GM12872 (cell line): ENCODE measurements around the gene DCTN3.

ENCODE experiments used
- TF ChIP-seq, protein P1 (sequence below): IDR thresholded peaks from 3 replicates; pipeline ENCODE4 v1.5.1; 2011; ENCODE audit warnings: low read depth, mild to moderate bottlenecking, low read length, moderate library complexity; ENCODE audit not compliant: insufficient read depth

Gene DCTN3

DNA sequence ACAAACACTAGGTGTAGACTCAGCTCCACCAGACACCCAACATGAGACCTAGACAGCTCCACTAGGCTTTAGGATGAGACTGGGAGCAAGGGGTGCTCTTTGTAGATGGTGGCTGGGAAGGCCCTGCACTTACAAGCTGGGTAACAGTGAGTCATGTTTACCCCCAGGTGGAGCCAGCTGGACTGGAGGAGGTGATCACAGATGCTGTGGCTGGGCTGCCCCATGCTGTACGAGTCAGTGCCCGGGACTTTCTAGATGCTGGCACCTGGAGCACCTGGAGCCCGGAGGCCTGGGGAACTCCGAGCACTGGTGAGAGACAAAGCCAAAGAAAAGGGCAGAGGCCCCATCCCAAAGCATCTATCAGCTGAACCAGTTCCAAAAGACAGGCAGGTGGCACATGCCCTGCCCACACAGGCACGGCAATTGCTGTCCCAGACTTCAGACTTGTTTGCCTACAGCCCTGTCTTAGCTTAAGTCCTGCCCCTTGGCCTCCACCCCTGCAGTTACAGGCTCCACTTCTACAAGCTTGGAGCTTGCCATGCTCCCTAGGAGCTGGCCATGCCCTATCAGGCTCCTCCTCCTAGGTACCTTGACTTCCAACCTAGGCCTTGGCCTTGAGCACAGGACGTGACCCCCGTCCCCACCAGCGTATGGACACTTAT lies 39.4 kb upstream of the DCTN3 start:
- TF ChIP-seq, protein P1, sequence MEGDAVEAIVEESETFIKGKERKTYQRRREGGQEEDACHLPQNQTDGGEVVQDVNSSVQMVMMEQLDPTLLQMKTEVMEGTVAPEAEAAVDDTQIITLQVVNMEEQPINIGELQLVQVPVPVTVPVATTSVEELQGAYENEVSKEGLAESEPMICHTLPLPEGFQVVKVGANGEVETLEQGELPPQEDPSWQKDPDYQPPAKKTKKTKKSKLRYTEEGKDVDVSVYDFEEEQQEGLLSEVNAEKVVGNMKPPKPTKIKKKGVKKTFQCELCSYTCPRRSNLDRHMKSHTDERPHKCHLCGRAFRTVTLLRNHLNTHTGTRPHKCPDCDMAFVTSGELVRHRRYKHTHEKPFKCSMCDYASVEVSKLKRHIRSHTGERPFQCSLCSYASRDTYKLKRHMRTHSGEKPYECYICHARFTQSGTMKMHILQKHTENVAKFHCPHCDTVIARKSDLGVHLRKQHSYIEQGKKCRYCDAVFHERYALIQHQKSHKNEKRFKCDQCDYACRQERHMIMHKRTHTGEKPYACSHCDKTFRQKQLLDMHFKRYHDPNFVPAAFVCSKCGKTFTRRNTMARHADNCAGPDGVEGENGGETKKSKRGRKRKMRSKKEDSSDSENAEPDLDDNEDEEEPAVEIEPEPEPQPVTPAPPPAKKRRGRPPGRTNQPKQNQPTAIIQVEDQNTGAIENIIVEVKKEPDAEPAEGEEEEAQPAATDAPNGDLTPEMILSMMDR: no peak

DNA sequence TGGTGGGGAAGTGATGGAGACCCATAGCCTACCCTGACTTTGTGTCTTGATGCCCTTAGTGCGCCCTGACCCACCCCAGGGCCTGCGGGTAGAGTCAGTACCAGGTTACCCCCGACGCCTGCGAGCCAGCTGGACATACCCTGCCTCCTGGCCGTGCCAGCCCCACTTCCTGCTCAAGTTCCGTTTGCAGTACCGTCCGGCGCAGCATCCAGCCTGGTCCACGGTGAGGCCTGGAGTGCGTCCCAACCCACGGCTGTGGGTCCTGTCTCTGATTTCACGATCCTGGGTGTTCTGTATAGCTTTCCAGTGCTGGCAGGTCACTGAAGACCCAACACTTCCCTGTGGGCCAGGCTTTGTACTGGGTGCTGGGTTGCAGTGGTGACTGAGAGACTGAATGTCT lies 38.2 kb upstream of the DCTN3 start:
- TF ChIP-seq, protein P1: no peak

DNA sequence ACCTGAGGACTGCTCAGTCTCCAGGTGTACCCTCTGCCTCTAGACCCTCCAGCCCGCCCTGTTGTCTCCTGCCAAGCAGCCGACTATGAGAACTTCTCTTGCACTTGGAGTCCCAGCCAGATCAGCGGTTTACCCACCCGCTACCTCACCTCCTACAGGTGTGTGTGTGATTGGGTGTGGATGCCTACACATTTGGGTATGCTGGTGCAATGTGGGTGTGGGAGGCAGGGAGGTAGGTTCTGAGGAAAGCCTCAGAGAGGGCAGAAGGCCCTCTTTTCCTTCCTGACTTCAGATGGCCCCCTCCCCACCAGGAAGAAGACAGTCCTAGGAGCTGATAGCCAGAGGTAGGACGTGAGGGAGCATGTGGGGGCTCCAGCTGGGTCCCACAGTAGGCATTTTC lies 36.7 kb upstream of the DCTN3 start:
- TF ChIP-seq, protein P1: no peak

DNA sequence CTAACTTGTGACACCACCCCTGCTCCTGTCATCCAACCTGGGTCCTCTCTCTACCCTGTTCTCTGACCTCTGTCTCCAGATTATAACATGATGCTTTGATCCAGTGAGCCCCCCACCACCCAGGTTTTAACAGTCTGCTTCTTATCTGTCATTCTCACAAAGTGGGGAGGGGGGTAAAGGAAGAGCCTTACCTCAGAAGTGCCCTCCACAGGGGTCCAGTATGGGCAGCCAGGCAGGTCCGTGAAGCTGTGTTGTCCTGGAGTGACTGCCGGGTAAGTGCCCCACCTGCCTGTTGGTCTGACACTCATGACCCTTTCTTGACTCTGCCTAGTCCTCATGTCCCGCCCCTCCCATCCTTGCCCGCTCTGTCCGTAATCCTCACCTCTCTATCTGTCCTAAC lies 35.1 kb upstream of the DCTN3 start:
- TF ChIP-seq, protein P1: no peak

DNA sequence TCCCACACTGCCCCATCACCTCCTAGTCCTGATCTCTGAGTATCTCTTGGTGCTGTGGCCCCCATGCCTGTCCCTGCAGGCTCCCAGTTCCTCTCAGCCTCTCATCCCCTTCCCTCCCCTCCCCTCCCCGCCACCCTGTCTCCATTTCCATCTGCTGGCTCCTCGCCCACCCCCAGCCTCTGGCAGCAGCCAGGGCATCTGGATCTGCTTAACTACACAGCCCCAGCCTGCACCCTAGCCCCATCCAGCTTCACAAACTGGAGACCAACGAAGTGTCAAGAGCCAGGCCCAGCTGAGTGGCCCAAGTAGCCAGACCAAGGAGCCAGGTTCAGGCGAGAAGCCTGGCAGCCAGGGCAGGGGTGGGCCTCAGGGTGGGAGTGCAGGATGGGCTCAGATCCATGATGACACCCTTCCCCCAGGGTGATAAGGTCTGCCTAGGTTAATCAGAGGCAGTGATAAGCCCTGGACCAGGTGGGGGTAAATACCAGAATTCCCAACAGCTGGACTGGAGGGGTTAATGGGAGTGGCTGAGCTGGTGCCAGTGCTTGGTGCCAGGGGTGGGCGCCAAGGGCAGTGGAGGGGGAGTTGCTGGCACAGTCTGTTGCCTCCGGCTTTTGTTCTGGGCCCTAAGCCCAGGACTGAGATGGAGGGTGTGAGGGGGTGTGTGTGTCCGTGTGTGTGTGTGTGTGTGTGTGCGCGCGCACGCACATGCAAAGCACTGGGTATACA lies 34.2 kb upstream of the DCTN3 start:
- TF ChIP-seq, protein P1: no peak

DNA sequence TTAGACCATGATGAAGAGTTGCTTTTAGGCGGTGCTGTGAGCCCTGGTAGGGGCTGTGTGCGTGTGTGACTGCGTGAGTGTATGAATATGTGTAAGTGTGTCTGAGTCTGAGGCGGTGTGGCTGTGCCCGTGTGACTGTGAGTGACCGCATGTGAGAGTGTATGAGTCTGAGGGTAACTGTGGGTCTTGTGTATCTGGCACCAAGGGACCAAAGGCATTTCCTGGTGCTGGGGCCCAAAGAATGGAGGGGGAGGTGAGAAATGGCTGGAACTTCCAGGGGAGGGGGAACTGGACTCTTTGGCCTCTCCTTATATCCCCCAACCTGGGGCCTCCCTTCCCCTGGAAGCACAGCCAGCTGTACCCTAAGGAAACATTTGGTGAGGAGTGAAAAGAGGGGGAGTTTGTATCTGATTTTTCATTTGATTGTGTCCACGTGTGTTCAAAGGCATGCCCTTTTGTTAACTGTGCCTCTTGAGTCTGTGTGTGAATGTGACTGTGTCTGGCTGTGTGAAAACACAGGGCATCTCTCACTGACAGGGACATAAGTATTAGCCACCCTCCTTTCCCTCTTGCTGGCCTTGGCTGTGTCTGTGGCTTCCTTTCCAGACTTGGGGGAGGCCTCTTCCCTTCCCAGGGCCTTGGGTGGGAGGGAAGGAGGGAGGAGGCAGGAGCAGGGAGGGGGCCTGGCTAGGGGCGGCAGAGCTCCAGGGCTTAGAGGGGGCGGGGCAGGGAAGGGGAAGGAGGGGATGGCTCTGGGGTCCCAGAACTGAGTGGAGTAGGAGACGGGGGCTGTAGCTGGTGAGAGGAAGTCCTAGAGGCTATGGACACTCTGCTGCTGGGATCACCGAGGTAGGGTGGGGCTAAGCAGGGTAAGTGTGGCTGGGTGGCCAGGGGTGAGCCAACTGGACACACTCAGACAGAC lies 33.1 kb upstream of the DCTN3 start:
- TF ChIP-seq, protein P1: no peak

DNA sequence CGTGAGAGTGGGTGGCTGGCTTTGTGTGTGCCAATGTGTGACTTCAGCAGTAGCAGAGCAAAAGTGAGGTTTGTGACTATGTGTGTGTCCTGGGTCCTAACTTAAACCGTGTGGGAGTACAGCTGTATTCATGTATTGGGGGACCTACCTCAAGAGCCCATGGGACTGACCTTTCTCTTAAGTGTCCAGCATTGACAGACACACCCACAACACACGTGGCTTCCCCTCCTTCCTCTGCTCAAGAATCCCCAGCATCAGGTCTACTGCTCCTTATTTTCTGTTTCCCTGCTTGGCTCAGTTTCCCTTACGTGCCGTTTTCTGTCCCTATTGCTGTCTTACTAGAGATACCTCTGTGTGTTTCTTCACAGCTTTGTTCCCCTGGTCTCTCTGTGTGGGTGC lies 32.3 kb upstream of the DCTN3 start:
- TF ChIP-seq, protein P1: no peak
